Muscle of leg (tissue), 11 donors: ENCODE measurements around the gene RELA. TPM values are rescaled to one million over a fixed set of nuclear protein-coding genes. Genes with fewer than 3 reads are reported as not detected.

Experiments used
- DNase-seq: peaks from one replicate; pipeline ENCODE4 v3.0.0; 2013
- H3K27ac ChIP-seq: one replicate; pipeline ENCODE4 v1.5.1; 2013; ENCODE audit warnings: mild to moderate bottlenecking, low read length, control low read depth
- H3K27me3 ChIP-seq: one replicate; pipeline ENCODE4 v1.6.1; 2013; ENCODE audit warnings: low read length; ENCODE audit not compliant: control insufficient read depth, insufficient read depth
- H3K36me3 ChIP-seq: one replicate; pipeline ENCODE4 v1.6.1; 2013; ENCODE audit warnings: low read length; ENCODE audit not compliant: control insufficient read depth, insufficient read depth
- H3K4me1 ChIP-seq: one replicate; pipeline ENCODE4 v1.6.1; 2013; ENCODE audit warnings: low read length; ENCODE audit not compliant: control insufficient read depth, insufficient read depth
- H3K4me3 ChIP-seq: one replicate; pipeline ENCODE4 v1.5.1; 2013; ENCODE audit warnings: low read length, control low read depth
- H3K9me3 ChIP-seq: replicated peaks from 2 replicates; pipeline ENCODE4 v1.6.1; 2013; ENCODE audit warnings: low read depth, low read length; ENCODE audit not compliant: control insufficient read depth
- WGBS: methylation state at CpG from one replicate; pipeline ENCODE4 v1.1.5; 2013; ENCODE audit warnings: missing lambda C conversion rate; ENCODE audit not compliant: insufficient coverage; 5-methylcytosine and 5-hydroxymethylcytosine counted together
- polyA plus RNA-seq, 8 donors: library from polyadenylated mRNA; unstranded; fragments of 120-200 nt; gene quantifications; one replicate each; pipeline versions ENCODE4 v1.2.1 to v1.2.3, GENCODE V29; 2013; ENCODE audit warnings: inconsistent platforms in 1 of 8, low replicate concordance in 1 of 8; ENCODE audit not compliant: insufficient read length in 8 of 8, insufficient read depth in 1 of 8
- total RNA-seq: library from RNA; stranded (reverse); fragments of 120-200 nt; gene quantifications from one replicate; pipeline ENCODE4 v1.2.4, GENCODE V29; 2013

The RELA gene
- total and polyA plus RNA-seq, 9 donors = 18.8 to 54.2 (median 42.8) TPM

DNA sequence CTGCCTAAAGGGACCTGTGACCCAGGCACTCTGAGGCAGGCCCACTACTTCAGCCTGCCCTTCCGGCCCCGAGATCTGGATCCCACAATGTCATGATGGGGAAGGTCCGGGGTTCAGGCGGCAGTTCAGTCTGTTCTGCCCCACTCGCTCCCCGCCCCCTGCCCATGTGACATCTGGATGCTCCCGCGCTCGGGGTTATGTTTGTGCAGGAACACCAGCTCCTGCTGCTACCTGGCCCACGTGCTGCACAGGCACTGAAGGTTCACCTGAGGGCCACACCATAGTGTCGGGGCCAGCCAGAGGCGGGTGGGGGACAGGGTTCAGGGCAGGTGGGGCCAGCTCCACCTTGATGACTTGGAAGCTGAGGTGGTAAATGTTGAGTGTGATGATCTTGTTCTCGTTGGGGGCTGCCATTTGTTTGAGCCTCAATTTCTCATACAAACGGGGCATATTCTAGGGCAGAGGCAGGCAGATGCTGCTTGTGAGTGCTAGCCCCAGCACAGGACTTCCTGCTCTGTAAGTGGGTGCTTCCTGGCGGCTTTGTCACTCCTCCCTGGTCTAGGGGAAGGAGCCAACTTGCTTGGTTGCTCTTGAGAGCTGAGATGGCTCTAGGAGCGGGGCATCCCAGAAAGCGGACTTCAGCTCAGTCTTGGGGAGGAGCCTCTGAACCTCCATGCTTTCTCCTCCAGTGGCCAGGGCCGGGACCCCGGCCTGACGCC is 29.2 kb downstream of the RELA start:
- DNase-seq = no peak
- 85% methylated on average over 14 of the region's 20 CpGs for WGBS
- no peaks in the 10 kb centered on the region for H3K9me3 ChIP-seq
- peaks cover 18% of the 10 kb centered on the region for H3K4me1 ChIP-seq
- H3K27ac ChIP-seq = no peak overlapping the region
- no peak overlapping the region for H3K4me3 ChIP-seq
- H3K36me3 ChIP-seq = peaks cover 74% of the 10 kb centered on the region
- H3K27me3 ChIP-seq = no peaks in the 10 kb centered on the region

DNA sequence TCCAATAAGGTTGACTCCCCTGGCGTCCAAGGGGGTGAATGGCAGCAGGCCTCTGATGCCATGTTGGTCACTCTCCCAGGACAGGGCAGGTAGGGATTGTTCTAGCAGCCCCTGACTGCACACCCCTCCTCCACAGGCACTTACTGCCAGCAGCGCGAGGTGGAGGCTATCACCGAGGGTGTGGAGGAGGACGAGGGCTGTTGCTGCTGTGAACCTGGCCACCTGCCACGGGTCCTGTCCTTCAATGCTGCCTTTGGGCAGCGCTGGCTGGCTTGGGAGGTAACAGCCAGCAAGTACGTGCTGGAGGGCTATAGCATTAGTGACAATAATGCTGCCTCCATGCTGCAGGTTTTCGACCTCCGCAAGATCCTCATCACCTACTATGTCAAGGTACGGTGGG is 32.5 kb downstream of the RELA start:
- DNase-seq = no peak
- Histone ChIP-seq H3K27me3 (no peaks in the 10 kb centered on the region), H3K4me3 (no peak overlapping the region), H3K4me1 (no peaks in the 10 kb centered on the region), H3K27ac (no peak overlapping the region), H3K36me3 (peaks cover 87% of the 10 kb centered on the region), H3K9me3 (no peaks in the 10 kb centered on the region)
- 87% methylated on average over 8 of the region's 11 CpGs for WGBS

DNA sequence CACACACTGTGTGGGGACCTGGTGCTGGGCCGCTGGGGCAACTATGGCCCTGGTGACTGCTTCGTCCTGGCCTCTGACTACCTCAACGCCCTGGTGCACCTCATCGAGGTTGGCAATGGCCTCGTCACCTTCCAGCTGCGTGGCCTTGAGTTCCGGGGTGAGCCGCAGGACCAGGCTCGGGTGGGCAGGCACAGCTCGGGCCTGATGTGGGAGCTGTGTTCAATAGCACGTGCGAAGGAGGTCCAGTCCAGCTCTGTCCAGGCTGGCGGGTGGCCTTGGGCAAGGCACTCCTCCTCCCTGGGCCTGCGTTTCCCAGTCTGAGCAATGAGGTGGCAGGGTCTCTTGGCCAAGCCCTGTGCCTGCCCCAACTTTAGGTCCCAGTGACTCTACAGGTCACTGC is 33.1 kb downstream of the RELA start:
- no peaks in the 10 kb centered on the region for H3K27me3 ChIP-seq
- H3K27ac ChIP-seq = no peak overlapping the region
- no peaks in the 10 kb centered on the region for H3K4me1 ChIP-seq
- no peak for DNase-seq
- H3K4me3 ChIP-seq = no peak overlapping the region
- WGBS = 97% methylated on average over 14 of the region's 14 CpGs
- peaks cover 87% of the 10 kb centered on the region for H3K36me3 ChIP-seq
- no peaks in the 10 kb centered on the region for H3K9me3 ChIP-seq

DNA sequence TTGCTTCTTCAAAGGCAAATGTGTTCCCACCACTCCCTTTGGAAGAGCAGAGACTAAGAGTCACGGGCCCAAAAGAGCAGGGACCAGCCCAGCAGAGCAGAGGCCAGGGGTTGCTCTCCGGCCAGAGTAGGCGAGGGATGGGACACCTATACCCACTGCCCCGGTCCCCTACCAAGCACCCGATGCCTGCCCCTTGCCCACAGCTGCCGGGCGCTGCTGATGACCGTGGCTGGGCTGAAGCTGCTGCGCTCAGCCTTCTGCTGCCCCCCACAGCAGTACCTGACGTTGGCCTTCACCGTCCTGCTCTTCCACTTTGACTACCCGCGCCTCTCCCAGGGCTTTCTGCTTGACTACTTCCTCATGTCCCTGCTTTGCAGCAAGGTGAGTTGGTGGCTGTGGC is 35.5 kb downstream of the RELA start:
- Histone ChIP-seq H3K9me3 (no peaks in the 10 kb centered on the region), H3K4me3 (no peak overlapping the region)

DNA sequence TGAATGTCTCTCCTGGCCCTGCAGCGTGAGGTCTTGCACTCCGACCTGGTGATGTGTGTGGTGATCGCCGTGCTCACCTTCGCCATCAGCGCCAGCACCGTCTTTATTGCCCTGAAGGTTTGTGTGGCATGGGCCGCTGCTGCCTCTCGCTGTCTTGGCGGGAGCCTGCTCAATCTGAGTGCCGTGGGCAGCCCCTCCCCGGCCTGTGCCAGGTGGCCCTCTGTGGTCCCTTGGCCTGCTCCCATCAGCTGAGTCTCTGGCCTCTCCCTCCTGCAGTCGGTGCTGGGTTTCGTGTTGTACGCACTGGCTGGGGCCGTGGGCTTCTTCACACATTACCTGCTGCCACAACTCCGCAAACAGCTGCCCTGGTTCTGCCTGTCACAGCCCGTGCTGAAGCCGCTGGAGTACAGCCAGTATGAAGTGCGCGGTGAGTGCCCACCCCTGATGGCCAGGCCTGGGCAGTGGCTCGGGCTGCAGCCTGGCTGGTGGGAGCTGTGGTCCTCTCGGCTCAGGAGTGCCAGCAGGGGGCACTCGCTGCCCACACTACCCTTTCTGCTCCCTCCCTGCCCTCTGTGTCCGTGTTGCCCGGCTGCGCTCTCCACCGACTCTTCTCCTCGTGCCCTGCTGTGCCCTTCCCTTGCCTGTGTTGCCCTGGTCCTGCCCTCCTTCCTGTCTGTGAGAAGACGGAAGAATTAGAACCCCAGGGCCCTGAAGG is 36.9 kb downstream of the RELA start:
- no peak overlapping the region for H3K4me3 ChIP-seq
- 74% methylated on average over 28 of the region's 30 CpGs for WGBS
- H3K36me3 ChIP-seq = peaks cover 95% of the 10 kb centered on the region
- no peak overlapping the region for H3K27ac ChIP-seq
- peak; percentile 56 for DNase-seq
- H3K27me3 ChIP-seq = no peaks in the 10 kb centered on the region
- no peaks in the 10 kb centered on the region for H3K4me1 ChIP-seq
- H3K9me3 ChIP-seq = no peaks in the 10 kb centered on the region

More for the DNA sequence above, 35.5 kb downstream of the RELA start:
- 93% methylated on average over 13 of the region's 13 CpGs for WGBS
- no peak overlapping the region for H3K27ac ChIP-seq
- no peaks in the 10 kb centered on the region for H3K4me1 ChIP-seq
- H3K36me3 ChIP-seq = peaks cover 91% of the 10 kb centered on the region
- DNase-seq = no peak
- H3K27me3 ChIP-seq = no peaks in the 10 kb centered on the region

GRCh38 chr11:65624931-65625627 is 37.6 kb downstream of the RELA start:
- Histone ChIP-seq H3K4me1 (no peaks in the 10 kb centered on the region), H3K9me3 (no peaks in the 10 kb centered on the region), H3K4me3 (no peak overlapping the region), H3K27me3 (no peaks in the 10 kb centered on the region), H3K36me3 (peaks cover 96% of the 10 kb centered on the region), H3K27ac (no peak overlapping the region)
- no peak for DNase-seq
- WGBS = 82% methylated on average over 21 of the region's 30 CpGs

DNA sequence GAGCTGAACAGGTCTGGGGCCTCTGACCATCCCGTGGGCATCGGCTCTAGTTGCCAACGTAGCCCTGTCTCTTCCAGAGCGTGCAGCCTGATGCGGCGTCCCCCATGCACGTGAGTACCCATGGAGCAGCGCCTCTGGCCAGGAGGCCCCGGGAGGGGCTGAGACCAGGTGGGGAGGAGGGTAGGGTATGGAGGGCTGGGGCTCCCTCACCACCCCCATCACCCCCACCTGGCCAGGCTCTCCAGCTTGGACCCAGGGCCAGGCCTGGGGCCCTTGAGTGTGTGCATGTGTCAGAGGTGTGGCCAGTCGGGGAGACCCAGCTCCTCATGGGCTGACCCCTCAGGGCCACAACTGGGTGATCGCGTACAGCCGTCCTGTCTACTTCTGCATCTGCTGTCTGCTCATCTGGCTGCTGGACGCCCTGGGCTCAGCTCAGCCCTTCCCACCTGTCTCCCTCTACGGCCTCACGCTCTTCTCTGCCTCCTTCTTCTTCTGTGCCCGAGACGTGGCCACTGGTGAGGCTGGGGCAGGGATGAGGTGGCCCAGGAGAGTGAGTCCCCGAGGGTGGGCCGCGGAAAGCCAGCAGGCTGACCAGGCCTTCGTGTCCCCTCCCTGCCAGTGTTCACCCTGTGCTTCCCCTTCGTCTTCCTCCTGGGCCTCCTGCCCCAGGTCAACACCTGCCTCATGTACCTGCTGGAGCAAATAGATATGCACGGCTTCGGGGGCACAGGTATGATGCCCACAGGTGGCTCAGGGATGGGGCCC is 38.7 kb downstream of the RELA start:
- no peaks in the 10 kb centered on the region for H3K9me3 ChIP-seq
- H3K27ac ChIP-seq = no peak overlapping the region
- no peak overlapping the region for H3K4me3 ChIP-seq
- peaks cover 96% of the 10 kb centered on the region for H3K36me3 ChIP-seq
- H3K4me1 ChIP-seq = no peaks in the 10 kb centered on the region
- no peak for DNase-seq
- no peaks in the 10 kb centered on the region for H3K27me3 ChIP-seq
- WGBS = 92% methylated on average over 14 of the region's 25 CpGs

DNA sequence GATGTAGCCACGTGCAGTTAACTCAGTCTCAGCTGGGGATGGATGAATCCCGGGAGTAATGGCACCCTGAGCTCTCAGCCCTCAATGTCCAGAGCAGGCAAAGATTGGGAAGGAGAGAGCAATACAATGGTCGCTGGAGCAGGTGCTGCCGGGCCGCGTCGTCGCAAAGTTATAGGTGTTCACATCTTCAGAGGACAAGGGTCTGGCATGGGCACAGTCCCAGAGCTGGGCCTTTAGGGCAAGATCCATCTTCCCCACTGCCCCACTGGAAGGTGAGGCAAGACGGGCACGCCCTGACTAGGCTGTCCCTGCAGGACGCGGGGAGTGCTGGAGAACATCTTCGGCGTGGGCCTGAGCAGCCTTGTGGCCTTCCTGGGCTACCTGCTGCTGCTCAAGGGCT is 39.5 kb downstream of the RELA start:
- DNase-seq = no peak
- H3K4me1 ChIP-seq = no peaks in the 10 kb centered on the region
- no peaks in the 10 kb centered on the region for H3K27me3 ChIP-seq
- WGBS = 92% methylated on average over 14 of the region's 14 CpGs
- H3K27ac ChIP-seq = no peak overlapping the region
- peaks cover 96% of the 10 kb centered on the region for H3K36me3 ChIP-seq
- H3K4me3 ChIP-seq = no peak overlapping the region
- no peaks in the 10 kb centered on the region for H3K9me3 ChIP-seq

GRCh38 chr11:65622011-65622410 is 40.7 kb downstream of the RELA start:
- no peak overlapping the region for H3K27ac ChIP-seq
- WGBS = 91% methylated on average over 16 of the region's 16 CpGs
- no peak overlapping the region for H3K4me3 ChIP-seq
- H3K27me3 ChIP-seq = no peaks in the 10 kb centered on the region
- DNase-seq = no peak
- peaks cover 4% of the 10 kb centered on the region for H3K4me1 ChIP-seq
- no peaks in the 10 kb centered on the region for H3K9me3 ChIP-seq
- peaks cover 96% of the 10 kb centered on the region for H3K36me3 ChIP-seq

GRCh38 chr11:65621460-65621859 is 41.3 kb downstream of the RELA start:
- DNase-seq = no peak
- Histone ChIP-seq H3K4me3 (no peak overlapping the region), H3K27me3 (no peaks in the 10 kb centered on the region), H3K9me3 (no peaks in the 10 kb centered on the region), H3K36me3 (peaks cover 94% of the 10 kb centered on the region), H3K4me1 (peaks cover 9% of the 10 kb centered on the region), H3K27ac (no peak overlapping the region)
- 90% methylated on average over 13 of the region's 14 CpGs for WGBS
